Measurements from ENCODE around the gene UBE2I.

Gene UBE2I

DNA sequence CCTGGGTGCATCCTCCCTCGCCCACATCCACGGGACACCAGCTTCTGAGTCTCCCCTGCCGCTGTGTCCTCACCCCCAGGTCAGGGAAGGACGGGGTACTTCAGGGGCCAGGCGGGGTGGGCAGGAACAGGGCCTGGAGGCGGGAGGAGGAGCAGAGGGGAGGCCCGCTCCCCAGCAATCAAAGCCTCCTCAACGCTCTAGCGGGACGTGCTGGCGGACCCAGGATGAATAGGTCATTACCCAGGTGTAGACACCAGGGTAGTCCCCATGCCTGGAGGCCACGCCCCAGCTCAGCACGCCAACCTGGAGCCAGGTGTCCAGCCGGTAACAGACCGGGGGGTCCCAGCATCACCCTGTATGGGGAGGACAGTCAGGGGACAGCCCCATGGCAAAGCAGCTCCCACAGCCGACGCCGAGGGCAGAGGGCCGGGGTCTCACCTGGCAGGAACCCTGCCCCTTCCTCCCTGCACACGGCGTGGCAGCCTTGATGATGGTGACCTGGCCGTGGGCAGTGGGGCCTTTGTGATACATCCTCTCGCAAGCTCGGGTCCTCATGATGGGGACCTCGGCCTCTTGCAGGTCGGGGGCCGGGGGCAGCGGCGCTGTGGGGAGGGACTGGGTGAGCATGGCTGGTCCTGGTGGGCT is 29.4 kb upstream of the UBE2I start:
- TF ChIP-seq EZH2phosphoT487 (conservative IDR thresholded peaks at IDR 0.05; ENCODE audit: low read length), result no peak
- TF ChIP-seq, protein P1, sequence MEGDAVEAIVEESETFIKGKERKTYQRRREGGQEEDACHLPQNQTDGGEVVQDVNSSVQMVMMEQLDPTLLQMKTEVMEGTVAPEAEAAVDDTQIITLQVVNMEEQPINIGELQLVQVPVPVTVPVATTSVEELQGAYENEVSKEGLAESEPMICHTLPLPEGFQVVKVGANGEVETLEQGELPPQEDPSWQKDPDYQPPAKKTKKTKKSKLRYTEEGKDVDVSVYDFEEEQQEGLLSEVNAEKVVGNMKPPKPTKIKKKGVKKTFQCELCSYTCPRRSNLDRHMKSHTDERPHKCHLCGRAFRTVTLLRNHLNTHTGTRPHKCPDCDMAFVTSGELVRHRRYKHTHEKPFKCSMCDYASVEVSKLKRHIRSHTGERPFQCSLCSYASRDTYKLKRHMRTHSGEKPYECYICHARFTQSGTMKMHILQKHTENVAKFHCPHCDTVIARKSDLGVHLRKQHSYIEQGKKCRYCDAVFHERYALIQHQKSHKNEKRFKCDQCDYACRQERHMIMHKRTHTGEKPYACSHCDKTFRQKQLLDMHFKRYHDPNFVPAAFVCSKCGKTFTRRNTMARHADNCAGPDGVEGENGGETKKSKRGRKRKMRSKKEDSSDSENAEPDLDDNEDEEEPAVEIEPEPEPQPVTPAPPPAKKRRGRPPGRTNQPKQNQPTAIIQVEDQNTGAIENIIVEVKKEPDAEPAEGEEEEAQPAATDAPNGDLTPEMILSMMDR (IDR thresholded peaks at IDR 0.05; ENCODE audit: insufficient read depth, low read length, poor library complexity, severe bottlenecking), result no peak
- H3K9me3 ChIP-seq (ENCODE audit: insufficient read depth, low read length), result no peaks in the 10 kb centered on the region
- no peaks in the 10 kb centered on the region for H4K20me1 ChIP-seq (ENCODE audit: low read depth, low read length)
- no peaks in the 10 kb centered on the region for H3K27me3 ChIP-seq (ENCODE audit: low read length)
- H3K36me3 ChIP-seq (ENCODE audit: low read length), result no peaks in the 10 kb centered on the region
- H3K9ac ChIP-seq (ENCODE audit: low read length), result no peak overlapping the region
- H3F3A ChIP-seq (ENCODE audit: insufficient read depth), result no peaks in the 10 kb centered on the region
- no peak overlapping the region for H3K27ac ChIP-seq (ENCODE audit: low read depth, low read length)
- H2AFZ ChIP-seq (ENCODE audit: low read depth, low read length, severe bottlenecking), result no peak overlapping the region
- no peaks in the 10 kb centered on the region for H3K9me2 ChIP-seq (replicated peaks; ENCODE audit: insufficient read depth, low read length)
- no peak overlapping the region for H3K4me3 ChIP-seq (ENCODE audit: insufficient read depth, low read length, poor library complexity, severe bottlenecking)
- H3K79me2 ChIP-seq (ENCODE audit: insufficient read depth, low read length), result no peaks in the 10 kb centered on the region
- H3K4me2 ChIP-seq (ENCODE audit: low read depth, low read length, poor library complexity, severe bottlenecking), result no peak overlapping the region

DNA sequence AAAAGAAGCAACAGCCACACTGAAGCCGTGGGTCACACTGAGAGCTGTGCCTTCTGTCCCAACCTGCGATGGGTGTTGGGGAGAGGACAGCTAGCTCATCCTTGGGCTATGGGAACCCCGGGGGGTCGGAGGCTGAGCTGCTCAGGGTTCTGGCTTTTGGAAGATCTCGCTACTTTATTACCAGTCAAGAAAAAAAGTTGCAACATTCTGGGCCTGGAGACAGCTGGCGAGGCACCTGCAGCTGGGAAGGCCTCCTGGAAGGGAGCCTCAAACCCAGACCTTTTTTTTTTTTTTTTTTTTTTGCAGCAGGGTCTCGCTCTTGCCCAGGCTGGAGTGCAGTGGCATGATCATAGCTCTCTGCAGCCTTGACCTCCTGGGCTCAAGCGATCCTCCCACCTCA is 28.7 kb upstream of the UBE2I start:
- Histone ChIP-seq H3K9me3 (ENCODE audit: insufficient read depth, low read length) (no peaks in the 10 kb centered on the region), H3K27ac (ENCODE audit: low read depth, low read length) (no peak overlapping the region), H3K79me2 (ENCODE audit: insufficient read depth, low read length) (no peaks in the 10 kb centered on the region), H4K20me1 (ENCODE audit: low read depth, low read length) (no peaks in the 10 kb centered on the region), H3K36me3 (ENCODE audit: low read length) (no peaks in the 10 kb centered on the region), H3K9me2 (replicated peaks; ENCODE audit: insufficient read depth, low read length) (no peaks in the 10 kb centered on the region), H3K4me2 (ENCODE audit: low read depth, low read length, poor library complexity, severe bottlenecking) (no peak overlapping the region), H3F3A (ENCODE audit: insufficient read depth) (no peaks in the 10 kb centered on the region), H3K27me3 (ENCODE audit: low read length) (no peaks in the 10 kb centered on the region), H3K4me3 (ENCODE audit: insufficient read depth, low read length, poor library complexity, severe bottlenecking) (no peak overlapping the region), H3K9ac (ENCODE audit: low read length) (no peak overlapping the region), H2AFZ (ENCODE audit: low read depth, low read length, severe bottlenecking) (no peak overlapping the region)
- TF ChIP-seq, protein P1 (IDR thresholded peaks at IDR 0.05; ENCODE audit: insufficient read depth, low read length, poor library complexity, severe bottlenecking), result no peak
- no peak for TF ChIP-seq EZH2phosphoT487 (conservative IDR thresholded peaks at IDR 0.05; ENCODE audit: low read length)

DNA sequence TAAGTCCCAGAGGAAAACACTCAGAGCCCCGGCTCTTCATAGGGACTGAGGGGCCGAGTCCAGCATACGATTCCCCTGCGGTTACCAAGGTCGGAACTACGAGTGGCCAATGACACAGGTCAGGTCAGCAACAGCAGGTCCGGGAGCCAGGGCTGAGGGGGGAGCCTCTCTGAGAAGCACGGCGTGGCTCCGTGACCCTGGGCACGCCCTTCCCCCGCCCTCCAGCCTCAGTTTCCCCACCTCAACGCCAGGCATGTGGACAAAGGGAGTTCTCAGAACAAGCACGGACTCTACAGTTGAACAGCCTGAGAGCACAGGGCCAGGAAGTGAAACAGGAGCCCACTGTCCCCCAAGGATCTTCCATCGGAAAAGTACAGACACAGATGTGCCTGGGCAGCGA is 27.9 kb upstream of the UBE2I start:
- Histone ChIP-seq H3K4me2 (ENCODE audit: low read depth, low read length, poor library complexity, severe bottlenecking) (no peak overlapping the region), H3K27me3 (ENCODE audit: low read length) (no peaks in the 10 kb centered on the region), H4K20me1 (ENCODE audit: low read depth, low read length) (no peaks in the 10 kb centered on the region), H3K9me2 (replicated peaks; ENCODE audit: insufficient read depth, low read length) (no peaks in the 10 kb centered on the region), H2AFZ (ENCODE audit: low read depth, low read length, severe bottlenecking) (no peak overlapping the region), H3K9me3 (ENCODE audit: insufficient read depth, low read length) (no peaks in the 10 kb centered on the region), H3K36me3 (ENCODE audit: low read length) (no peaks in the 10 kb centered on the region), H3K9ac (ENCODE audit: low read length) (no peak overlapping the region), H3F3A (ENCODE audit: insufficient read depth) (no peaks in the 10 kb centered on the region), H3K79me2 (ENCODE audit: insufficient read depth, low read length) (no peaks in the 10 kb centered on the region), H3K4me3 (ENCODE audit: insufficient read depth, low read length, poor library complexity, severe bottlenecking) (no peak overlapping the region), H3K27ac (ENCODE audit: low read depth, low read length) (no peak overlapping the region)
- TF ChIP-seq, protein P1 (IDR thresholded peaks at IDR 0.05; ENCODE audit: insufficient read depth, low read length, poor library complexity, severe bottlenecking), result no peak
- no peak for TF ChIP-seq EZH2phosphoT487 (conservative IDR thresholded peaks at IDR 0.05; ENCODE audit: low read length)

Data from SU-DHL-6 (cell line).